ENCODE measurements around the gene RPTOR. TPM values are rescaled to one million over a fixed set of nuclear protein-coding genes. Genes with fewer than 3 reads are reported as not detected.

RPTOR gene
- total RNA-seq, 1 experiment from 2014 or later: 46.2 TPM

GRCh38 chr17:80730739-80731138 lies 186.1 kb downstream of the RPTOR start:
- DNase-seq (no peak), ATAC-seq (no peak)
- CTCF ChIA-PET: no interaction called here
- Histone ChIP-seq H3K9ac (ENCODE audit: low read length) (no peak overlapping the region), H3K27ac (ENCODE audit: low read length) (no peak overlapping the region), H3K4me3 (ENCODE audit: low read length) (no peak overlapping the region), H3K27me3 (ENCODE audit: low read length) (no peaks in the 10 kb centered on the region), H4K20me1 (ENCODE audit: low read length) (no peaks in the 10 kb centered on the region), H3F3A (ENCODE audit: low read length, unreplicated experiment) (no peaks in the 10 kb centered on the region), H3K79me2 (ENCODE audit: low read length) (peaks cover 33% of the 10 kb centered on the region), H3K36me3 (ENCODE audit: low read depth, low read length) (peaks cover 2% of the 10 kb centered on the region), H3K9me3 (ENCODE audit: low read length) (no peaks in the 10 kb centered on the region), H3K4me1 (ENCODE audit: insufficient read depth, low read length) (no peaks in the 10 kb centered on the region), H3K9me2 (replicated peaks; ENCODE audit: low read length) (no peaks in the 10 kb centered on the region), H3K4me2 (ENCODE audit: low read length) (no peak overlapping the region), H2AFZ (ENCODE audit: low read length) (no peak overlapping the region)
- POLR2A ChIA-PET (ENCODE audit: unreplicated experiment): no interaction called here
- TF ChIP-seq EZH2 (IDR thresholded peaks at IDR 0.05; ENCODE audit: low read length, unreplicated experiment) (no peak), EZH2phosphoT487 (IDR thresholded peaks at IDR 0.05; ENCODE audit: borderline replicate concordance, low read length) (no peak), CTCF (conservative IDR thresholded peaks at IDR 0.05; ENCODE audit: low read depth, low read length) (no peak)
- no TSS peak for BruUV-seq (replicated peaks)
- intact Hi-C loops (cut with micrococcal nuclease): no loop called here

- BruUV-seq (replicated peaks): no TSS peak
- intact Hi-C loops (cut with micrococcal nuclease): no loop called here
- Histone ChIP-seq H4K20me1 (ENCODE audit: low read length) (no peaks in the 10 kb centered on the region), H3K9ac (ENCODE audit: low read length) (no peak overlapping the region), H3F3A (ENCODE audit: low read length, unreplicated experiment) (no peaks in the 10 kb centered on the region), H3K36me3 (ENCODE audit: low read depth, low read length) (peaks cover 2% of the 10 kb centered on the region), H3K27me3 (ENCODE audit: low read length) (no peaks in the 10 kb centered on the region), H3K9me2 (replicated peaks; ENCODE audit: low read length) (no peaks in the 10 kb centered on the region), H3K4me1 (ENCODE audit: insufficient read depth, low read length) (no peaks in the 10 kb centered on the region), H3K79me2 (ENCODE audit: low read length) (peaks cover 27% of the 10 kb centered on the region), H3K4me2 (ENCODE audit: low read length) (no peak overlapping the region), H3K4me3 (ENCODE audit: low read length) (no peak overlapping the region), H3K27ac (ENCODE audit: low read length) (no peak overlapping the region), H2AFZ (ENCODE audit: low read length) (no peak overlapping the region), H3K9me3 (ENCODE audit: low read length) (no peaks in the 10 kb centered on the region)
- TF ChIP-seq CTCF (conservative IDR thresholded peaks at IDR 0.05; ENCODE audit: low read depth, low read length) (no peak), EZH2 (IDR thresholded peaks at IDR 0.05; ENCODE audit: low read length, unreplicated experiment) (no peak), EZH2phosphoT487 (IDR thresholded peaks at IDR 0.05; ENCODE audit: borderline replicate concordance, low read length) (no peak)
- POLR2A ChIA-PET (ENCODE audit: unreplicated experiment): no interaction called here
- ATAC-seq (no peak), DNase-seq (no peak)
- CTCF ChIA-PET: no interaction called here
Measured at GRCh38 chr17:80731323-80731722, 186.7 kb downstream of the RPTOR start.

- Histone ChIP-seq H2AFZ (ENCODE audit: low read length) (no peak overlapping the region), H4K20me1 (ENCODE audit: low read length) (no peaks in the 10 kb centered on the region), H3K36me3 (ENCODE audit: low read depth, low read length) (peaks cover 2% of the 10 kb centered on the region), H3K9me2 (replicated peaks; ENCODE audit: low read length) (no peaks in the 10 kb centered on the region), H3K9ac (ENCODE audit: low read length) (no peak overlapping the region), H3K27me3 (ENCODE audit: low read length) (no peaks in the 10 kb centered on the region), H3K4me1 (ENCODE audit: insufficient read depth, low read length) (no peaks in the 10 kb centered on the region), H3K79me2 (ENCODE audit: low read length) (peaks cover 20% of the 10 kb centered on the region), H3F3A (ENCODE audit: low read length, unreplicated experiment) (no peaks in the 10 kb centered on the region), H3K4me2 (ENCODE audit: low read length) (no peak overlapping the region), H3K4me3 (ENCODE audit: low read length) (no peak overlapping the region), H3K27ac (ENCODE audit: low read length) (no peak overlapping the region), H3K9me3 (ENCODE audit: low read length) (no peaks in the 10 kb centered on the region)
- ChIA-PET POLR2A (ENCODE audit: unreplicated experiment) (no interaction called here), CTCF (no interaction called here)
- no TSS peak for BruUV-seq (replicated peaks)
- DNase-seq (no peak), ATAC-seq (no peak)
- no peak for TF ChIP-seq EZH2phosphoT487 (IDR thresholded peaks at IDR 0.05; ENCODE audit: borderline replicate concordance, low read length)
- no peak for TF ChIP-seq EZH2 (IDR thresholded peaks at IDR 0.05; ENCODE audit: low read length, unreplicated experiment)
- TF ChIP-seq CTCF (conservative IDR thresholded peaks at IDR 0.05; ENCODE audit: low read depth, low read length): no peak
- intact Hi-C loops (cut with micrococcal nuclease): no loop called here
Measured at GRCh38 chr17:80732268-80732667, 187.6 kb downstream of the RPTOR start.
